Activated T-cell treated with anti-CD3 and anti-CD28 coated beads, Interleukin-2, amount 50 U/mL, for 48 hours (primary cell): ENCODE measurements around the gene GEMIN5.
"Not testable (repeated sequence)": the region's sequence is repeated elsewhere in the genome, so short reads cannot be mapped to it uniquely, and the experiment has no call there.

ENCODE experiments used
- DNase-seq, 2 experiments: peaks; one replicate each; pipeline ENCODE4 v3.0.0-alpha.2; 2020

GEMIN5 gene

GRCh38 chr5:154943527-154943926 lies 5.5 kb upstream of the GEMIN5 start:
- no peak for DNase-seq

- DNase-seq, result peak; percentile 96
These were observed 3.0 kb upstream of the GEMIN5 start, which contains the start of gene MRPL22 for GRCh38 chr5:154940772-154941620. Gene MRPL22, plus strand, starts transcription at chr5:154941073. Its CDS starts 38 bp downstream, at chr5:154941111.

GRCh38 chr5:154940375-154940771 lies 2.4 kb upstream of the GEMIN5 start:
- DNase-seq, result no peak

- DNase-seq, result not testable (repeated sequence)
These were observed 1.4 kb upstream of the GEMIN5 start for GRCh38 chr5:154939387-154939786.

GRCh38 chr5:154937186-154937717 lies 759 bp downstream of the GEMIN5 start:
- DNase-seq, result no peak

- DNase-seq, result no peak
These were observed 3.1 kb downstream of the GEMIN5 start for GRCh38 chr5:154934881-154935280.

GRCh38 chr5:154933537-154933936 lies 4.5 kb downstream of the GEMIN5 start:
- DNase-seq, result no peak

- DNase-seq, result no peak
These were observed 14.3 kb downstream of the GEMIN5 start for GRCh38 chr5:154923441-154924430.

- DNase-seq, result no peak
These were observed 20.3 kb downstream of the GEMIN5 start for GRCh38 chr5:154917757-154918156.

GRCh38 chr5:154916874-154917273 lies 21.1 kb downstream of the GEMIN5 start:
- no peak for DNase-seq

GRCh38 chr5:154905601-154906000 lies 32.4 kb downstream of the GEMIN5 start:
- DNase-seq, result not testable (repeated sequence)

- no peak for DNase-seq
These were observed 36.1 kb downstream of the GEMIN5 start for GRCh38 chr5:154901913-154902312.

GRCh38 chr5:154901276-154901675 lies 36.7 kb downstream of the GEMIN5 start:
- no peak for DNase-seq

GRCh38 chr5:154900066-154900465 lies 37.9 kb downstream of the GEMIN5 start:
- no peak for DNase-seq

GRCh38 chr5:154899151-154899816 lies 38.7 kb downstream of the GEMIN5 start:
- DNase-seq, result no peak

- no peak for DNase-seq
These were observed 39.8 kb downstream of the GEMIN5 start for GRCh38 chr5:154898210-154898609.

- no peak for DNase-seq
These were observed 41.3 kb downstream of the GEMIN5 start for GRCh38 chr5:154896562-154897165.

- no peak for DNase-seq
These were observed 42.1 kb downstream of the GEMIN5 start for GRCh38 chr5:154895606-154896561.

- no peak for DNase-seq
These were observed 44.6 kb downstream of the GEMIN5 start for GRCh38 chr5:154893381-154893780.

GRCh38 chr5:154892369-154892771 lies 45.6 kb downstream of the GEMIN5 start:
- no peak for DNase-seq

GRCh38 chr5:154885439-154885838 lies 52.6 kb downstream of the GEMIN5 start:
- DNase-seq, result no peak
